Neural cell (in vitro differentiated cells): Measurements from ENCODE around the gene CYP4F12. TPM values are rescaled to one million over a fixed set of nuclear protein-coding genes. Genes with fewer than 3 reads are reported as not detected.

ENCODE experiments used
- H2AFZ ChIP-seq: fragments of 200-600, 300-800 bp; sonication (generic), shearing (Covaris generic); 2 replicates; pipeline ENCODE4 v1.6.0; 2014; ENCODE audit warnings: low read depth, mild to moderate bottlenecking, antibody characterized with exemption, low read length, moderate library complexity
- H3F3A ChIP-seq: fragments of 200-600 bp; shearing (Covaris generic); 2 replicates; pipeline ENCODE4 v1.6.1; 2016; ENCODE audit warnings: mild to moderate bottlenecking, moderate library complexity, mixed read lengths, antibody characterized with exemption, low read length; ENCODE audit not compliant: insufficient read depth, poor library complexity, severe bottlenecking
- H3K27ac ChIP-seq: fragments of 200-600, 300-800 bp; sonication (generic), shearing (Covaris generic); 2 replicates; pipeline ENCODE4 v1.5.1; 2014; ENCODE audit warnings: mild to moderate bottlenecking, low read length, moderate library complexity
- H3K27me3 ChIP-seq: fragments of 300-800, 200-600 bp; sonication (generic), shearing (Covaris generic); 2 replicates; pipeline ENCODE4 v1.6.0; 2014; ENCODE audit warnings: mild to moderate bottlenecking, low read depth, low read length, moderate library complexity; ENCODE audit not compliant: insufficient read depth
- H3K36me3 ChIP-seq: fragments of 300-800, 200-600 bp; sonication (generic), shearing (Covaris generic); 2 replicates; pipeline ENCODE4 v1.5.1; 2014; ENCODE audit warnings: mild to moderate bottlenecking, antibody characterized with exemption, low read length, moderate library complexity; ENCODE audit not compliant: insufficient read depth
- H3K4me2 ChIP-seq: fragments of 300-800, 200-600 bp; sonication (generic), shearing (Covaris generic); 2 replicates; pipeline ENCODE4 v1.6.0; 2014; ENCODE audit warnings: mild to moderate bottlenecking, low read length
- H3K4me3 ChIP-seq: fragments of 300-800, 200-600 bp; sonication (generic), shearing (Covaris generic); 2 replicates; pipeline ENCODE4 v1.5.1; 2014; ENCODE audit warnings: mild to moderate bottlenecking, low read length, moderate library complexity
- H3K79me2 ChIP-seq: fragments of 200-600 bp; shearing (Covaris generic); replicated peaks from 2 replicates; pipeline ENCODE4 v1.6.0; 2014; ENCODE audit warnings: mild to moderate bottlenecking, low read length, moderate library complexity; ENCODE audit not compliant: insufficient read depth
- H3K9ac ChIP-seq: fragments of 300-800, 200-600 bp; sonication (generic), shearing (Covaris generic); 2 replicates; pipeline ENCODE4 v1.6.1; 2016; ENCODE audit warnings: mild to moderate bottlenecking, low read length, mixed read lengths
- H3K9me2 ChIP-seq: fragments of 200-600 bp; shearing (Covaris generic); 2 replicates; pipeline ENCODE4 v1.6.1; 2016; ENCODE audit warnings: mild to moderate bottlenecking, low read length, mixed read lengths; ENCODE audit not compliant: insufficient read depth
- H3K9me3 ChIP-seq: fragments of 200-600, 300-800 bp; sonication (generic), shearing (Covaris generic); 2 replicates; pipeline ENCODE4 v1.6.1; 2016; ENCODE audit warnings: mild to moderate bottlenecking, mixed run types, low read length, moderate library complexity, mixed read lengths
- H4K20me1 ChIP-seq: fragments of 200-600 bp; shearing (Covaris generic); 2 replicates; pipeline ENCODE4 v1.6.1; 2016; ENCODE audit warnings: mild to moderate bottlenecking, mixed run types; ENCODE audit not compliant: insufficient read depth
- CTCF ChIP-seq: fragments of 450-650 bp; IDR thresholded peaks from 2 replicates; pipeline ENCODE4 v1.5.1; 2014; ENCODE audit warnings: antibody characterized with exemption, mild to moderate bottlenecking, moderate library complexity; ENCODE audit not compliant: poor library complexity, severe bottlenecking
- EP300 ChIP-seq: fragments of 450-650 bp; conservative IDR thresholded peaks from 2 replicates; pipeline ENCODE4 v1.6.1; 2014; ENCODE audit warnings: antibody characterized with exemption, mild to moderate bottlenecking, moderate library complexity; ENCODE audit not compliant: poor library complexity, severe bottlenecking
- EZH2 ChIP-seq: fragments of 200-600, 300-800 bp; shearing (Covaris generic), sonication (generic); IDR thresholded peaks from 2 replicates; pipeline ENCODE4 v1.6.1; 2014; ENCODE audit warnings: antibody characterized with exemption, low read length, borderline replicate concordance, mild to moderate bottlenecking; ENCODE audit not compliant: insufficient read depth, poor library complexity, severe bottlenecking
- MXI1 ChIP-seq: fragments of 450-650 bp; conservative IDR thresholded peaks from 2 replicates; pipeline ENCODE4 v1.6.1; 2014; ENCODE audit warnings: antibody characterized with exemption, mild to moderate bottlenecking; ENCODE audit not compliant: poor library complexity, severe bottlenecking
- POLR2AphosphoS5 ChIP-seq: IDR thresholded peaks from 2 replicates; pipeline ENCODE4 v1.6.1; 2012
- RAD21 ChIP-seq: fragments of 450-650 bp; conservative IDR thresholded peaks from 2 replicates; pipeline ENCODE4 v1.6.1; 2014; ENCODE audit warnings: antibody characterized with exemption, mild to moderate bottlenecking, moderate library complexity
- REST ChIP-seq: IDR thresholded peaks from 2 replicates; pipeline ENCODE4 v1.6.1; 2012; ENCODE audit warnings: borderline replicate concordance
- SMC3 ChIP-seq: fragments of 450-650 bp; conservative IDR thresholded peaks from 2 replicates; pipeline ENCODE4 v1.6.1; 2014; ENCODE audit warnings: antibody characterized with exemption, mild to moderate bottlenecking, moderate library complexity; ENCODE audit not compliant: poor library complexity
- TAF1 ChIP-seq: IDR thresholded peaks from 2 replicates; pipeline ENCODE4 v1.6.1; 2012; ENCODE audit warnings: low read depth
- polyA plus RNA-seq: library from polyadenylated mRNA; depleted of rRNA; stranded (reverse); fragments of >200 nt; gene quantifications from 2 replicates; pipeline ENCODE4 v1.2.3, GENCODE V29; 2014

The CYP4F12 gene
- polyA plus RNA-seq, 1 donor from 2014 or later = not detected

DNA sequence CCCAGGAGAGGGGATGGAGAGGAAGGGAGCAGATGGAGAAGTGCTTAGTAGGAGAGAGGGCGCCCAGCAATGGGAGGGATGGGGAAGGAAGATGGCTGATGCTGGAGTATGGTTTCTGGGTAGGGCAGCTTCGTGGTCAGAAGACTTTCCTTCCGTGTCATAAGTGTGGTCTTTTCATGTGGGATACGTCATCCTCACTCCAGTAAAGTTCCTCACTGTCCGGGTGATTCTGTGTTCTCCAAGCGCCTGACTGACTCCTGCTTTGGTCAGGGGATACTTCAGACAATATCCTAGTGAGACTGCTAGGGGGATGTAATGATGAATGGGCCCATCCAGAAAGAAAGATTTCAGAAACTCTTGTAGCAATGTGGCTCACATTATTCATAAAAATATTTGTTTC is 61.0 kb downstream of the CYP4F12 start:
- no peak overlapping the region for H3K27ac ChIP-seq
- no peak overlapping the region for H2AFZ ChIP-seq
- no peak overlapping the region for H3K4me3 ChIP-seq
- H3K9me2 ChIP-seq = no peaks in the 10 kb centered on the region
- H3K79me2 ChIP-seq = no peaks in the 10 kb centered on the region
- no peak for TF ChIP-seq POLR2AphosphoS5
- TF ChIP-seq EZH2 = no peak
- TF ChIP-seq CTCF = no peak
- TF ChIP-seq RAD21 = no peak
- TF ChIP-seq TAF1 = no peak
- TF ChIP-seq REST = no peak
- no peak for TF ChIP-seq MXI1
- TF ChIP-seq SMC3 = no peak
- TF ChIP-seq EP300 = no peak
- no peak overlapping the region for H3K9ac ChIP-seq
- H4K20me1 ChIP-seq = no peaks in the 10 kb centered on the region
- H3F3A ChIP-seq = no peaks in the 10 kb centered on the region
- no peak overlapping the region for H3K4me2 ChIP-seq
- H3K27me3 ChIP-seq = no peaks in the 10 kb centered on the region
- no peaks in the 10 kb centered on the region for H3K9me3 ChIP-seq
- no peaks in the 10 kb centered on the region for H3K36me3 ChIP-seq

- Histone ChIP-seq H3K9me2 (no peaks in the 10 kb centered on the region), H2AFZ (no peak within 1 kb of the TSS), H4K20me1 (no peaks in the 10 kb centered on the region), H3F3A (no peaks in the 10 kb centered on the region), H3K9me3 (peaks cover 10% of the 10 kb centered on the region), H3K27ac (no peak within 1 kb of the TSS), H3K27me3 (no peaks in the 10 kb centered on the region), H3K9ac (no peak within 1 kb of the TSS), H3K79me2 (no peaks in the 10 kb centered on the region), H3K36me3 (no peaks in the 10 kb centered on the region), H3K4me2 (no peak within 1 kb of the TSS), H3K4me3 (no peak within 1 kb of the TSS)
- no peak for TF ChIP-seq POLR2AphosphoS5
- no peak for TF ChIP-seq EP300
- TF ChIP-seq TAF1 = no peak
- no peak for TF ChIP-seq EZH2
- no peak for TF ChIP-seq SMC3
- no peak for TF ChIP-seq REST
- TF ChIP-seq MXI1 = no peak
- no peak for TF ChIP-seq CTCF
- no peak for TF ChIP-seq RAD21
Measured at GRCh38 chr19:15737722-15738121, 64.8 kb downstream of the CYP4F12 start, which contains the start of gene OR10H3. Gene OR10H3 (plus strand): TSS chr19:15737985. CDS start chr19:15741393, 3,408 bp downstream.
